Astrocyte (in vitro differentiated cells and primary cell): Measurements from ENCODE around the gene HAVCR2. TPM values are rescaled to one million over a fixed set of nuclear protein-coding genes. Genes with fewer than 3 reads are reported as not detected.

Source experiments
- DNase-seq: peaks from one replicate; pipeline ENCODE4 v3.0.0-alpha.2; 2010; ENCODE audit warnings: low read depth
- FAIRE-seq: peaks from 2 replicates; lab custom pipeline; 2011; peaks lifted over from hg19 to GRCh38; lab: Jason Lieb, UNC
- H2AFZ ChIP-seq: 2 replicates; pipeline ENCODE4 v1.6.0; 2012; ENCODE audit warnings: low read depth, low read length, inconsistent platforms
- H3K27ac ChIP-seq: 2 replicates; pipeline ENCODE4 v1.5.1; 2011; ENCODE audit warnings: low read depth, low read length, inconsistent platforms
- H3K27me3 ChIP-seq: 2 replicates; pipeline ENCODE4 v1.6.0; 2011; ENCODE audit warnings: low read length, inconsistent platforms; ENCODE audit not compliant: insufficient read depth
- H3K36me3 ChIP-seq: 2 replicates; pipeline ENCODE4 v1.5.1; 2011; ENCODE audit warnings: low read length, inconsistent platforms; ENCODE audit not compliant: insufficient read depth
- H3K4me1 ChIP-seq: 2 replicates; pipeline ENCODE4 v1.5.1; 2011; ENCODE audit warnings: low read length, inconsistent platforms; ENCODE audit not compliant: insufficient read depth
- H3K4me2 ChIP-seq: 2 replicates; pipeline ENCODE4 v1.6.0; 2012; ENCODE audit warnings: low read length, inconsistent platforms
- H3K4me3 ChIP-seq: 2 replicates; pipeline ENCODE4 v1.5.1; 2011; ENCODE audit warnings: low read depth, mild to moderate bottlenecking, low read length, inconsistent platforms; ENCODE audit not compliant: insufficient read depth
- H3K79me2 ChIP-seq: 2 replicates; pipeline ENCODE4 v1.6.0; 2012; ENCODE audit warnings: mild to moderate bottlenecking, low read length, inconsistent platforms; ENCODE audit not compliant: insufficient read depth
- H3K9ac ChIP-seq: 2 replicates; pipeline ENCODE4 v1.6.0; 2012; ENCODE audit warnings: mild to moderate bottlenecking, low read length, inconsistent platforms
- H3K9me3 ChIP-seq: 2 replicates; pipeline ENCODE4 v1.5.1; 2012; ENCODE audit warnings: low read depth, mild to moderate bottlenecking, low read length, inconsistent platforms; ENCODE audit not compliant: insufficient read depth
- H4K20me1 ChIP-seq: 2 replicates; pipeline ENCODE4 v1.6.0; 2012; ENCODE audit warnings: low read length, inconsistent platforms; ENCODE audit not compliant: insufficient read depth
- H3K27ac Mint-ChIP-seq: one replicate; pipeline ENCODE4 v1.8.0; 2021; ENCODE audit warnings: mild to moderate bottlenecking, mixed read lengths; ENCODE audit not compliant: unreplicated experiment
- H3K27me3 Mint-ChIP-seq: one replicate; pipeline ENCODE4 v1.8.0; 2021; ENCODE audit warnings: low read depth, mixed read lengths; ENCODE audit not compliant: unreplicated experiment
- H3K36me3 Mint-ChIP-seq: one replicate; pipeline ENCODE4 v1.8.0; 2021; ENCODE audit warnings: low read depth, mixed read lengths; ENCODE audit not compliant: unreplicated experiment
- H3K4me1 Mint-ChIP-seq: one replicate; pipeline ENCODE4 v1.8.0; 2021; ENCODE audit warnings: low read depth, mixed read lengths; ENCODE audit not compliant: unreplicated experiment
- H3K4me3 Mint-ChIP-seq: one replicate; pipeline ENCODE4 v1.8.0; 2021; ENCODE audit warnings: mild to moderate bottlenecking, moderate library complexity, mixed read lengths; ENCODE audit not compliant: unreplicated experiment
- H3K9me3 Mint-ChIP-seq: one replicate; pipeline ENCODE4 v1.8.0; 2021; ENCODE audit warnings: mild to moderate bottlenecking, mixed read lengths; ENCODE audit not compliant: unreplicated experiment
- CTCF ChIP-seq: IDR thresholded peaks from 2 replicates; pipeline ENCODE4 v1.5.1; 2011; ENCODE audit warnings: low read depth, mild to moderate bottlenecking, inconsistent platforms, low read length, moderate library complexity; ENCODE audit not compliant: insufficient read depth
- EZH2 ChIP-seq: IDR thresholded peaks from 2 replicates; pipeline ENCODE4 v1.6.1; 2012; ENCODE audit warnings: mild to moderate bottlenecking, low read length, inconsistent platforms; ENCODE audit not compliant: insufficient read depth
- total RNA-seq: library from RNA; stranded (reverse); gene quantifications from 2 replicates; pipeline ENCODE4 v1.2.1, GENCODE V29; 2021

HAVCR2 gene
- total RNA-seq, 1 donor from 2014 or later, result 7.4 TPM

- no peak for TF ChIP-seq EZH2
- H3K4me2 ChIP-seq, result peak overlapping the region; percentile 9
- no peaks in the 10 kb centered on the region for H4K20me1 ChIP-seq
- Mint-ChIP-seq H3K27me3 (no peaks in the 10 kb centered on the region), H3K4me3 (peak overlapping the region; percentile 55), H3K27ac (peak overlapping the region; percentile 97), H3K9me3 (no peaks in the 10 kb centered on the region), H3K4me1 (peaks cover 31% of the 10 kb centered on the region), H3K36me3 (no peaks in the 10 kb centered on the region)
- H3K4me3 ChIP-seq, result no peak overlapping the region
- no peaks in the 10 kb centered on the region for H3K79me2 ChIP-seq
- H3K27ac ChIP-seq, result no peak overlapping the region
- H3K9ac ChIP-seq, result no peak overlapping the region
- no peaks in the 10 kb centered on the region for H3K4me1 ChIP-seq
- no peaks in the 10 kb centered on the region for H3K9me3 ChIP-seq
- H2AFZ ChIP-seq, result peak overlapping the region; percentile 5
- no peaks in the 10 kb centered on the region for H3K27me3 ChIP-seq
- peak; percentile 5 for DNase-seq
- no peaks in the 10 kb centered on the region for H3K36me3 ChIP-seq
- no peak for FAIRE-seq
Observed at GRCh38 chr5:157106630-157107461, 2.0 kb downstream of the HAVCR2 start.

DNA sequence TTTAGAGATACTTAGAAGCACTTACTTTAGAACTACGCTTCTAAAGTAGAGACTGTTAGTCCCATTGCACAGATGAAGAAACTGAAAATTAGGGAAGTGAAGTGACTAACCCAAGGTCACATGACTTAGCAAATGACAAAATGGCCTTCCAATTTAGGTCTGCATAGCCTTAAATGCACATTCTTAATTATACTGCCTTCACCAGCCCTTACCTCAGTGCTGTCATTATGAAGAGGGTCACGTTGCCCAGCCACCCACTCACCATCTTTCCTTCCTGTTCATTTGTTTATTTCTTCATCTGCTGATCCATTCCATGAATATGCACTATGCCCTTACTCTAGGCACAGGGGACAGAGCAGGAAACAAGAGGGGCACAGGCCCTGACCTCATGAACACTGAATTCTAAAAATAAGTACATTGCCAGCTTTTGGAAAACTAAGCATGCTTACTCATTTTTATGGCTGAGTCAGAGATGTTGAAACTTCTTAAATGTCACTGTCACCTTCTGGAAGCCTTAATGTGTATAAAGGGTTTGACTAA, 8.6 kb downstream of the HAVCR2 start:
- FAIRE-seq, result peak; percentile 34
- Histone ChIP-seq H3K9me3 (no peaks in the 10 kb centered on the region), H3K79me2 (no peaks in the 10 kb centered on the region), H3K4me2 (peak overlapping the region; percentile 15), H3K27me3 (no peaks in the 10 kb centered on the region), H3K9ac (no peak overlapping the region), H4K20me1 (no peaks in the 10 kb centered on the region), H3K27ac (no peak overlapping the region), H3K4me3 (no peak overlapping the region), H2AFZ (no peak overlapping the region), H3K4me1 (peaks cover 6% of the 10 kb centered on the region), H3K36me3 (no peaks in the 10 kb centered on the region)
- H3K9me3 Mint-ChIP-seq, result no peaks in the 10 kb centered on the region
- no peaks in the 10 kb centered on the region for H3K27me3 Mint-ChIP-seq
- TF ChIP-seq EZH2, result no peak
- no peak for TF ChIP-seq CTCF
- no peaks in the 10 kb centered on the region for H3K36me3 Mint-ChIP-seq
- no peak overlapping the region for H3K4me3 Mint-ChIP-seq
- H3K27ac Mint-ChIP-seq, result no peak overlapping the region
- peak; percentile 22 for DNase-seq
- peaks cover 8% of the 10 kb centered on the region for H3K4me1 Mint-ChIP-seq

GRCh38 chr5:157088342-157088990, 20.4 kb downstream of the HAVCR2 start:
- no peaks in the 10 kb centered on the region for H3K79me2 ChIP-seq
- peaks cover 14% of the 10 kb centered on the region for H3K36me3 Mint-ChIP-seq
- FAIRE-seq, result no peak

More at GRCh38 chr5:157088342-157088990, 20.4 kb downstream of the HAVCR2 start:
- H2AFZ ChIP-seq, result no peak overlapping the region
- no peaks in the 10 kb centered on the region for H3K4me1 ChIP-seq
- H3K27ac Mint-ChIP-seq, result no peak overlapping the region
- H3K4me1 Mint-ChIP-seq, result no peaks in the 10 kb centered on the region
- H3K27me3 Mint-ChIP-seq, result peaks cover 1% of the 10 kb centered on the region
- no peaks in the 10 kb centered on the region for H3K27me3 ChIP-seq
- H3K4me2 ChIP-seq, result no peak overlapping the region
- no peak overlapping the region for H3K4me3 Mint-ChIP-seq
- H3K9me3 ChIP-seq, result no peaks in the 10 kb centered on the region
- H3K36me3 ChIP-seq, result no peaks in the 10 kb centered on the region
- TF ChIP-seq EZH2, result no peak
- TF ChIP-seq CTCF, result no peak
- H3K4me3 ChIP-seq, result no peak overlapping the region
- no peak overlapping the region for H3K27ac ChIP-seq
- no peaks in the 10 kb centered on the region for H4K20me1 ChIP-seq
- no peak for DNase-seq
- peaks cover 4% of the 10 kb centered on the region for H3K9me3 Mint-ChIP-seq
- H3K9ac ChIP-seq, result no peak overlapping the region
